GM23248 (cell line): ENCODE measurements around the gene IFRD1. TPM values are rescaled to one million over a fixed set of nuclear protein-coding genes. Genes with fewer than 3 reads are reported as not detected.

ENCODE experiments used
- DNase-seq: peaks from one replicate; pipeline ENCODE4 v3.0.0-alpha.2; 2015
- H2AFZ ChIP-seq: fragments of 200-600 bp; sonication (generic); 2 replicates; pipeline ENCODE4 v1.6.1; 2016; ENCODE audit warnings: antibody characterized with exemption
- H3F3A ChIP-seq: fragments of 200-600 bp; sonication (generic); 2 replicates; pipeline ENCODE4 v1.6.1; 2016; ENCODE audit warnings: mild to moderate bottlenecking, antibody characterized with exemption, mixed run types; ENCODE audit not compliant: insufficient read depth
- H3K27ac ChIP-seq: fragments of 200-600 bp; sonication (generic); 2 replicates; pipeline ENCODE4 v1.5.1; 2016; ENCODE audit warnings: mild to moderate bottlenecking
- H3K27me3 ChIP-seq: fragments of 200-600 bp; sonication (generic); replicated peaks from 2 replicates; pipeline ENCODE4 v1.6.1; 2016; ENCODE audit warnings: mild to moderate bottlenecking; ENCODE audit not compliant: insufficient read depth
- H3K36me3 ChIP-seq: fragments of 200-600 bp; sonication (generic); 2 replicates; pipeline ENCODE4 v1.6.1; 2016; ENCODE audit warnings: low read depth, mild to moderate bottlenecking
- H3K4me1 ChIP-seq: fragments of 200-600 bp; sonication (generic); 2 replicates; pipeline ENCODE4 v1.6.1; 2016; ENCODE audit warnings: mild to moderate bottlenecking; ENCODE audit not compliant: insufficient read depth
- H3K4me2 ChIP-seq: fragments of 200-600 bp; sonication (generic); one replicate; pipeline ENCODE4 v1.6.1; 2016; ENCODE audit warnings: mild to moderate bottlenecking; ENCODE audit not compliant: unreplicated experiment
- H3K4me3 ChIP-seq: fragments of 200-600 bp; sonication (generic); 2 replicates; pipeline ENCODE4 v1.5.1; 2016; ENCODE audit warnings: mild to moderate bottlenecking
- H3K79me2 ChIP-seq: fragments of 200-600 bp; sonication (generic); 2 replicates; pipeline ENCODE4 v1.6.1; 2016; ENCODE audit warnings: mild to moderate bottlenecking; ENCODE audit not compliant: insufficient read depth
- H3K9ac ChIP-seq: fragments of 200-600 bp; sonication (generic); 2 replicates; pipeline ENCODE4 v1.6.1; 2016; ENCODE audit warnings: mild to moderate bottlenecking
- H3K9me2 ChIP-seq: fragments of 200-600 bp; sonication (generic); 2 replicates; pipeline ENCODE4 v1.6.1; 2016; ENCODE audit warnings: mixed run types, mild to moderate bottlenecking, moderate library complexity; ENCODE audit not compliant: insufficient read depth
- H3K9me3 ChIP-seq: fragments of 200-600 bp; sonication (generic); one replicate; pipeline ENCODE4 v1.6.1; 2017; ENCODE audit warnings: low read depth
- H4K20me1 ChIP-seq: fragments of 200-600 bp; sonication (generic); 2 replicates; pipeline ENCODE4 v1.6.0; 2016; ENCODE audit not compliant: insufficient read depth
- EZH2 ChIP-seq: fragments of 200-600 bp; sonication (generic); IDR thresholded peaks from 2 replicates; pipeline ENCODE4 v1.6.1; 2018; ENCODE audit warnings: antibody characterized with exemption, mild to moderate bottlenecking; ENCODE audit not compliant: insufficient read depth, poor library complexity, severe bottlenecking
- EZH2phosphoT487 ChIP-seq: fragments of 200-600 bp; sonication (generic); IDR thresholded peaks from 2 replicates; pipeline ENCODE4 v1.6.1; 2018; ENCODE audit warnings: antibody characterized with exemption, moderate library complexity, mild to moderate bottlenecking, low read depth; ENCODE audit not compliant: insufficient read depth
- WGBS, 2 experiments: methylation state at CpG; one replicate each; pipeline ENCODE4 v1.1.6; 2015 to 2017; ENCODE audit warnings: low lambda C conversion rate in 2 of 2, low coverage in 1 of 2; ENCODE audit errors: missing lambda C conversion rate in 2 of 2; 5-methylcytosine and 5-hydroxymethylcytosine counted together
- in situ Hi-C: fragments of 300-500 bp; cut with MboI; formaldehyde crosslinking; loops from 2 replicates; pipeline ENCODE4 v1.15.0; 2020
- polyA plus RNA-seq: library from polyadenylated mRNA; unstranded; fragments of >200 nt; fragmentation: Nextera tagmentation; extraction: Ambion mirVana; gene quantifications from 2 replicates; pipeline ENCODE4 v1.2.1, GENCODE V29; 2016
- total RNA-seq: library from RNA; depleted of rRNA; stranded (reverse); fragments of >200 nt; shearing (Covaris generic); gene quantifications from 2 replicates; pipeline ENCODE4 v1.2.3, GENCODE V29; 2014; rRNA removed

The IFRD1 gene
- total RNA-seq, result 61.4 and 75.5 TPM in 2 replicates
- 71.9 and 73.9 TPM in 2 replicates for polyA plus RNA-seq

GRCh38 chr7:112449902-112450806 is at the start of gene IFRD1:
Gene IFRD1, plus strand, starts transcription at chr7:112450460. Its CDS starts 229 bp downstream, at chr7:112450689.
- Histone ChIP-seq H3K27me3 (no peaks in the 10 kb centered on the region), H3K9ac (peak within 1 kb of the TSS; percentile 98), H3K36me3 (0 out of 2 replicates have a peak, but pooled peaks cover 5% of the 10 kb centered on the region), H3K9me2 (no peaks in the 10 kb centered on the region), H2AFZ (peak within 1 kb of the TSS; percentile 95), H3K4me1 (peaks cover 36% of the 10 kb centered on the region), H3K4me2 (peak within 1 kb of the TSS; percentile 97), H3F3A (peaks cover 38% of the 10 kb centered on the region), H3K9me3 (no peaks in the 10 kb centered on the region), H4K20me1 (peaks cover 9% of the 10 kb centered on the region; the same call in 1 of the 2 replicates), H3K79me2 (peaks cover 47% of the 10 kb centered on the region), H3K4me3 (peak within 1 kb of the TSS; percentile 95), H3K27ac (peak within 1 kb of the TSS; percentile 95)
- peak; percentile 99 for DNase-seq
- WGBS, 2 experiments, result 0 to 1% methylated on average over 73 of the region's 73 CpGs
- TF ChIP-seq EZH2 (no peak), EZH2phosphoT487 (no peak)
- in situ Hi-C loops, result no loop called here

GRCh38 chr7:112404321-112404720 is 45.9 kb upstream of the IFRD1 start:
- Histone ChIP-seq H4K20me1 (no peaks in the 10 kb centered on the region), H3K27ac (no peak overlapping the region), H3K9ac (no peak overlapping the region), H3K9me2 (no peaks in the 10 kb centered on the region), H3F3A (0 out of 2 replicates have a peak, but pooled peaks cover 7% of the 10 kb centered on the region), H3K27me3 (no peaks in the 10 kb centered on the region), H3K4me1 (peaks cover 11% of the 10 kb centered on the region), H3K9me3 (no peaks in the 10 kb centered on the region), H2AFZ (no peak overlapping the region), H3K4me3 (no peak overlapping the region), H3K4me2 (no peak overlapping the region), H3K36me3 (no peaks in the 10 kb centered on the region), H3K79me2 (no peaks in the 10 kb centered on the region)
- in situ Hi-C loops, result loop anchor here (25.0 kb wide), 1 partner anchor 642 kb away; no protein-coding TSS in a partner anchor
- no peak for DNase-seq
- TF ChIP-seq EZH2phosphoT487 (no peak), EZH2 (no peak)

GRCh38 chr7:112405286-112405685 is 45.0 kb upstream of the IFRD1 start:
- 84 to 94% methylated on average over 1 of the region's 1 CpG for WGBS, 2 experiments
- H3F3A ChIP-seq, result no peaks in the 10 kb centered on the region
- in situ Hi-C loops, result loop anchor here (25.0 kb wide), 1 partner anchor 643 kb away; no protein-coding TSS in a partner anchor

GRCh38 chr7:112407261-112407660 is 43.0 kb upstream of the IFRD1 start:
- in situ Hi-C loops, result loop anchor here (25.0 kb wide), 1 partner anchor 645 kb away; no protein-coding TSS in a partner anchor
- H3F3A ChIP-seq, result no peaks in the 10 kb centered on the region
- H3K9me2 ChIP-seq, result no peaks in the 10 kb centered on the region
- H3K4me2 ChIP-seq, result no peak overlapping the region
- no peaks in the 10 kb centered on the region for H3K36me3 ChIP-seq
- H2AFZ ChIP-seq, result no peak overlapping the region
- no peak overlapping the region for H3K9ac ChIP-seq
- DNase-seq, result no peak
- H3K27ac ChIP-seq, result no peak overlapping the region
- no peak overlapping the region for H3K4me3 ChIP-seq
- no peaks in the 10 kb centered on the region for H3K4me1 ChIP-seq
- H3K27me3 ChIP-seq, result no peaks in the 10 kb centered on the region
- 88% methylated on average over 1 of the region's 1 CpG for WGBS, 2 experiments
- TF ChIP-seq EZH2 (no peak), EZH2phosphoT487 (no peak)
- no peaks in the 10 kb centered on the region for H4K20me1 ChIP-seq
- no peaks in the 10 kb centered on the region for H3K9me3 ChIP-seq
- H3K79me2 ChIP-seq, result no peaks in the 10 kb centered on the region

More at GRCh38 chr7:112405286-112405685, 45.0 kb upstream of the IFRD1 start:
- Histone ChIP-seq H3K9me3 (no peaks in the 10 kb centered on the region), H3K27ac (no peak overlapping the region), H3K79me2 (no peaks in the 10 kb centered on the region), H3K27me3 (no peaks in the 10 kb centered on the region), H3K4me2 (no peak overlapping the region), H2AFZ (no peak overlapping the region), H3K4me3 (no peak overlapping the region), H3K4me1 (peaks cover 3% of the 10 kb centered on the region; the same call in 1 of the 2 replicates), H3K36me3 (no peaks in the 10 kb centered on the region), H4K20me1 (no peaks in the 10 kb centered on the region), H3K9ac (no peak overlapping the region), H3K9me2 (no peaks in the 10 kb centered on the region)
- TF ChIP-seq EZH2 (no peak), EZH2phosphoT487 (no peak)
- no peak for DNase-seq
